GM12801 (cell line): ENCODE measurements around the gene LY6G5B.

Experiments used
- TF ChIP-seq, protein P1 (sequence below): IDR thresholded peaks from one replicate; pipeline ENCODE4 v1.5.1; 2011; ENCODE audit warnings: control low read depth; ENCODE audit not compliant: insufficient read length; ENCODE audit errors: extremely low read depth

LY6G5B gene

DNA sequence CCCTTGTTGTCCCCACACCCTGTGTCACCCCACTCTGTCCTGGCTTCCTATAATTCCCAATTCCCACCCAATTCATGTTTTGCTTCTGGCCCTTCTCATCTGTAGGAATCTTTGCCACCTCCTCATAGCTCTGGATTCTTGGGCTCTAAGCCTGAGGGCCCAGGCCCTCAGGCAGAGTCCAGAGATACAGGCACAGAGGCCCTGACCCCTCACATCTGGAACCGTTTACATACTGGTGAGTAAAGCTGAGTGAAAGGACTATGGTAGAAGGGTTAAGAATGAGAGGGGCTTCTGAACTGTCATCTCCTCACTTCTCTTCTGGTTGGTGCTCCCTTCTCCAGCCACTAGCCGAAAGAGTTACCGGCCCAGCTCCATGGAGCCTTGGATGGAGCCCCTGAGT lies 35.6 kb upstream of the LY6G5B start:
- TF ChIP-seq, protein P1, sequence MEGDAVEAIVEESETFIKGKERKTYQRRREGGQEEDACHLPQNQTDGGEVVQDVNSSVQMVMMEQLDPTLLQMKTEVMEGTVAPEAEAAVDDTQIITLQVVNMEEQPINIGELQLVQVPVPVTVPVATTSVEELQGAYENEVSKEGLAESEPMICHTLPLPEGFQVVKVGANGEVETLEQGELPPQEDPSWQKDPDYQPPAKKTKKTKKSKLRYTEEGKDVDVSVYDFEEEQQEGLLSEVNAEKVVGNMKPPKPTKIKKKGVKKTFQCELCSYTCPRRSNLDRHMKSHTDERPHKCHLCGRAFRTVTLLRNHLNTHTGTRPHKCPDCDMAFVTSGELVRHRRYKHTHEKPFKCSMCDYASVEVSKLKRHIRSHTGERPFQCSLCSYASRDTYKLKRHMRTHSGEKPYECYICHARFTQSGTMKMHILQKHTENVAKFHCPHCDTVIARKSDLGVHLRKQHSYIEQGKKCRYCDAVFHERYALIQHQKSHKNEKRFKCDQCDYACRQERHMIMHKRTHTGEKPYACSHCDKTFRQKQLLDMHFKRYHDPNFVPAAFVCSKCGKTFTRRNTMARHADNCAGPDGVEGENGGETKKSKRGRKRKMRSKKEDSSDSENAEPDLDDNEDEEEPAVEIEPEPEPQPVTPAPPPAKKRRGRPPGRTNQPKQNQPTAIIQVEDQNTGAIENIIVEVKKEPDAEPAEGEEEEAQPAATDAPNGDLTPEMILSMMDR: no peak

DNA sequence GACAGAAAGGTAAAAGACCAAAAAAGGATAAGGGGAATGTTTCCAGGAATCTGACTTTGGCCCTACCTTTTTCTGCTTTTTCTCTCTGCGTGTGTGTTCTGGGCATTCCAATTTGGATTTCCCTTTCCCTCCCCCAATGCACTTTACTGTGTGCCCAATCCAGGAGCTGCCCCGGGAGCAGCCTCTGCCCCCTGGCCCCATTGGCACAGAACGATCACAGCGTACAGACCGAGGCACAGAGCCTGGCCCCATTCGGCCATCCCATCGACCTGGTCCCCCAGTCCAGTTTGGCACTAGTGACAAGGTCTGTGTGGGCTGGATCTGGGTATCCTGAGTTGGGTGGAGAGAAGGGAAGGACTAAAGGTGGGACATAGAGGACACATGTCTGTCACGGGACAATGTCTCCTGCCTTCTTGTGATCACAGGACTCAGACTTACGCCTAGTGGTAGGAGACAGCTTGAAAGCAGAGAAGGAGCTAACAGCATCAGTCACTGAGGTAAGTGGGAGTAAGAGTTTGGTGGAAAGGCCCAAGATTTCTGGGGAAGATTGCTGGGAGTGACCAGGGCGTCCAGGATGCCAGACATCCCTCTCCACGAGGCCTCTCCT lies 34.7 kb upstream of the LY6G5B start:
- TF ChIP-seq, protein P1: no peak

DNA sequence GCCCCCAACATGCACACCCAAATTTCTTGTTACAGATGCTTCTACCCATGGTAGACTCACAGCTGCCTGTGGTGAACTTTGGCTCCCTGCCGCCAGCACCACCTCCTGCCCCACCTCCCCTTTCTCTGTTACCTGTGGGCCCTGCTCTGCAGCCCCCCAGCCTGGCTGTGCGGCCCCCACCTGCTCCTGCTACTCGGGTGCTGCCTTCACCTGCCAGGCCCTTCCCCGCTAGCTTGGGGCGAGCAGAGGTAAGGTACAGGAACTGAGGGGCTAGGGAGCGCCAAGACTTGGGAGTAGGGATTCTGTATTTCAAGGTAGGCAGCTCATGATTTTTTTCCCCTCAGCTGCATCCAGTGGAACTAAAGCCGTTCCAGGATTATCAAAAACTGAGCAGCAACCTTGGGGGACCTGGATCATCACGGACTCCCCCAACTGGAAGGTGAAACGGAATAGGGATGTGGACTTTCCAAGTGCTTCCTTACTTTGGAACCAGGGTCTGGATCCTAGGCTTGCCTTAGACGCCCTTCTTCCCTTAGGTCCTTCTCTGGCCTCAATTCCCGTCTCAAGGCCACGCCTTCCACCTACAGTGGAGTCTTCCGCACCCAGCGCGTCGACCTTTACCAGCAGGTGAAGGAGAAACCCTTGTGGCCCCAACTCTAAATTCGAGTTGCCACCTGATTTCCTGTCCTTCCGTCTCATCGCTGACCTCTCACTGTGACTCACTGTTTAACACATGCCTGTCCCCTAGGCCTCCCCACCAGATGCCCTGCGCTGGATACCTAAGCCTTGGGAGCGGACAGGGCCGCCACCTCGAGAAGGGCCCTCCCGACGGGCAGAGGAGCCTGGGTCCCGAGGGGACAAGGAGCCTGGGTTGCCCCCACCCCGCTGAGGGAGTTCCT lies 32.8 kb upstream of the LY6G5B start:
- TF ChIP-seq, protein P1: no peak

DNA sequence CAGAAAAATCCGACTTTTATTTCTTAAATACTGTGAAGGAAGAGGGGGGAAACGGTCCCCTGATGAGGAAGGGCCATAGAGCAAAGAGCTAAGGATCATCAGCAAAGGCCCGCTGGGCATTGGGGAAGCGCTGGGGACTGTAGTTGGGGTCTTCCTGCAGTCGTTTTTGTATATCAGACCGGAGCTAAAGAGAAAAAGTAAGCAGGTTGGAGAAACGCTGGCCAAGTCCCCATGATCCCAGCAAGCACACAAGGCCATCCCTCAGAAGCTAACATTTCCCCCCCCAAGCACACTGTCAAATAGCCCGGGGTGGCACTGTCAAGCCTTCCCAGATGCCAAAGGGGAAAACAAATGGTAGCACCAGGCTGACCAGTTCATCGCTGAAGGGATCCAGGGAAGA lies 30.7 kb upstream of the LY6G5B start:
- TF ChIP-seq, protein P1: no peak

DNA sequence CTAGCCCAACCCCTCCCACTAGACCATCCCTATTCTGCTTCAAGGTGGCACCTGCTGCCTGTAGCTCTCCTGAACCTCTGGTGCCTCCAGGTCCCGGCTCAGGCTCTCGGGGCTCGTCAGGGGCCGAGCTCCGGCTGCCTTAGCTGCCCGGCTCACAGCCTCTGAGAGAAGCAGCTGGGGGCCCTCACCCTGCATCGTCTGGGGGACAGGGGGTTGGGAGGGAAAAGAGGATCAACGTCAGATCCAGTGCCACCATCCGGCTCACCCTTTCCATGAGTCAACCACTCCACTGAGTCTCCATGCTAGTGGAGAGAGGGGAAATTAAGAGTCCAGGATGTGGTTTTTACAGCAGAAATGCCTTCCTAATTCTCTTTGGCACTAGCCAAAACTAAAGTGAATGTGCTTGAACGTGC lies 30.3 kb upstream of the LY6G5B start:
- TF ChIP-seq, protein P1: no peak

DNA sequence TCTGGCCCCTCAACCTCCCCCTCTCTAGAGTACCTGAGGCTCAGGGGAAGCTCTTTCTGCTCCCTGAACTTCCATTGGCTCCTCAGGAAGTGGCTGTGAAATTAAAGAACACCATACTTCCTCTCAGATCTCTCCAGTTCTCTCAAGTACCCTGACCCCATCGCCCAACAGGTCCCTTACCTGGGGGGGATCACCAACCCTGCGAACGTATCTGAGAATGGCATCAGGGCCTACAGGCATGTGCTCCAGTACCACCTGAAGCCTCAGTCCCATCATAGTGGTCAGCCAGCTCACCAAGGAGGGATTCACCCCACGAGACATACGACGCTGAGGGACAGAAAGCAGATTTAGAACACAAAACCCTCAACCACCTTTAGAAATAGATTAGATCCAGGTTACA lies 29.2 kb upstream of the LY6G5B start:
- TF ChIP-seq, protein P1: no peak

DNA sequence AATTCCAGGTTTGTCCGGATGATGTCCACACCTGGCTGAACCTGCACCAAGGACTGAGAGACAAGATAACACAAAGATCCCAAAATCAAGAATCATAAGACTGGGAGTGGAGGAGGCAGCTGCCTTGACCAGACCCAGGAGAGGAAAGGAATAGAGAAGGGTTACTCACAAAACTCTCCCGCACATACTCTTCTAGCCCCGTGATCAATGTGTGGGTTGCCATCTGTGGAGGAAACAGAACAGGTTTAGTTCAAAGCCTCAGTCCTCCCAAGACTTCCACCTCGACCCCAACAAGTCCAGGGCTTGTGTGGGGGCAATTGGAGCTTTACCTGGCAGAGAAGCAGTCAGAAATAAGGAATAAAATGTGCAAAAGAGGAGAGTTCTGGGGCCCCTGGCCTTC lies 28.4 kb upstream of the LY6G5B start:
- TF ChIP-seq, protein P1: no peak
